ENCODE results near the gene CAMTA1.

DNA sequence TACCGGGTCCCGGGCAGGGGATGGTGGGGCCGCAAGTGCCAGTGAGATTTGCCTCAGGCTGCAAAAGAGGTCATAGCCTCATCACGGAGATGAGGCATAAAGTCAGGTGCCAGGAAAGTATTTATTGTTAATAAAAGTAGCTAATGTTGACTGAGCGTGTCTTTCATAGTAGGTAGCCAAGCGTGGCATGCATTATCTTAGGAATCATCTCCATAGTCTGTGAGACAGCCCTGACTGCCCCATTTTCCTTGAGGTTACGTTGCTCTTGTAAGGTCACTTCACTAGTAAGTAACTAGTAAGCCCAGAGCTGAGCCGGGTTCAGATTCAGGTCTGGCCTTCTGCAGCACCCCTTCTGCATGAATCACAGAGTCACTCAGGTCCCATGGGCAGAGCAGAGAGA is 174.2 kb downstream of the CAMTA1 start:
- no peak for TF ChIP-seq CTCF (IDR thresholded peaks at IDR 0.05)
- TF ChIP-seq POLR2AphosphoS5 (IDR thresholded peaks at IDR 0.05): no peak
- no peak for TF ChIP-seq POLR2A (IDR thresholded peaks at IDR 0.05)

Measured in stomach (tissue), 4 donors.